Hepatocyte (in vitro differentiated cells): ENCODE data around the gene DCC. TPM values are rescaled to one million over a fixed set of nuclear protein-coding genes. Genes with fewer than 3 reads are reported as not detected.

Experiments used
- DNase-seq: peaks from one replicate; pipeline ENCODE4 v3.0.0-alpha.2; 2016; ENCODE audit warnings: low spot score
- H2AFZ ChIP-seq: fragments of 200-600 bp; sonication (generic); 2 replicates; pipeline ENCODE4 v1.6.0; 2016; ENCODE audit warnings: antibody characterized with exemption, mild to moderate bottlenecking
- H3K27ac ChIP-seq: fragments of 200-600 bp; sonication (generic); 2 replicates; pipeline ENCODE4 v1.5.1; 2016; ENCODE audit warnings: mild to moderate bottlenecking
- H3K27me3 ChIP-seq: fragments of 200-600 bp; sonication (generic); 2 replicates; pipeline ENCODE4 v1.6.1; 2016
- H3K36me3 ChIP-seq: fragments of 200-600 bp; sonication (generic); replicated peaks from 2 replicates; pipeline ENCODE4 v1.5.1; 2016; ENCODE audit warnings: low read depth; ENCODE audit not compliant: insufficient read depth
- H3K4me1 ChIP-seq: fragments of 200-600 bp; sonication (generic); 2 replicates; pipeline ENCODE4 v1.5.1; 2016; ENCODE audit warnings: mild to moderate bottlenecking, moderate library complexity; ENCODE audit not compliant: insufficient read depth
- H3K4me2 ChIP-seq: fragments of 200-600 bp; sonication (generic); 2 replicates; pipeline ENCODE4 v1.6.0; 2016
- H3K4me3 ChIP-seq: fragments of 200-600 bp; sonication (generic); 2 replicates; pipeline ENCODE4 v1.5.1; 2016; ENCODE audit warnings: mild to moderate bottlenecking
- H3K79me2 ChIP-seq: fragments of 200-600 bp; sonication (generic); 2 replicates; pipeline ENCODE4 v1.6.0; 2017; ENCODE audit warnings: mild to moderate bottlenecking
- H3K9me2 ChIP-seq: fragments of 200-600 bp; sonication (generic); replicated peaks from 2 replicates; pipeline ENCODE4 v1.6.0; 2017; ENCODE audit warnings: mild to moderate bottlenecking; ENCODE audit not compliant: insufficient read depth
- H3K9me3 ChIP-seq: fragments of 200-600 bp; sonication (generic); 2 replicates; pipeline ENCODE4 v1.5.1; 2016; ENCODE audit warnings: low read depth, mild to moderate bottlenecking
- H4K20me1 ChIP-seq: fragments of 200-600 bp; sonication (generic); 2 replicates; pipeline ENCODE4 v1.6.0; 2016; ENCODE audit warnings: mild to moderate bottlenecking; ENCODE audit not compliant: insufficient read depth, poor library complexity, severe bottlenecking
- EZH2 ChIP-seq: fragments of 200-600 bp; sonication (generic); IDR thresholded peaks from 2 replicates; pipeline ENCODE4 v1.6.1; 2016; ENCODE audit warnings: antibody characterized with exemption, mild to moderate bottlenecking, borderline replicate concordance
- EZH2phosphoT487 ChIP-seq: fragments of 200-600 bp; sonication (generic); IDR thresholded peaks from one replicate; pipeline ENCODE4 v1.6.1; 2018; ENCODE audit warnings: antibody characterized with exemption, mild to moderate bottlenecking, low read depth, moderate library complexity; ENCODE audit not compliant: unreplicated experiment, severe bottlenecking
- WGBS: methylation state at CpG from one replicate; pipeline ENCODE4 v1.1.6; 2016; ENCODE audit warnings: low lambda C conversion rate; ENCODE audit errors: missing lambda C conversion rate; 5-methylcytosine and 5-hydroxymethylcytosine counted together
- polyA plus RNA-seq: library from polyadenylated mRNA; unstranded; fragments of >200 nt; fragmentation: Nextera tagmentation; extraction: Ambion mirVana; gene quantifications from 2 replicates; pipeline ENCODE4 v1.2.1, GENCODE V29; 2016
- total RNA-seq: library from RNA; depleted of rRNA; stranded (reverse); fragments of >200 nt; gene quantifications from 2 replicates; pipeline ENCODE4 v1.2.3, GENCODE V29; 2014
- TF ChIP-seq, protein P1 (sequence below): fragments of 200-600 bp; sonication (generic); IDR thresholded peaks from 2 replicates; pipeline ENCODE4 v1.5.1; 2016; ENCODE audit warnings: antibody characterized with exemption, mild to moderate bottlenecking; ENCODE audit not compliant: poor library complexity

Gene DCC
- total and polyA plus RNA-seq, 2 experiments from 2014 or later = 1.0 to 3.5 TPM

DNA sequence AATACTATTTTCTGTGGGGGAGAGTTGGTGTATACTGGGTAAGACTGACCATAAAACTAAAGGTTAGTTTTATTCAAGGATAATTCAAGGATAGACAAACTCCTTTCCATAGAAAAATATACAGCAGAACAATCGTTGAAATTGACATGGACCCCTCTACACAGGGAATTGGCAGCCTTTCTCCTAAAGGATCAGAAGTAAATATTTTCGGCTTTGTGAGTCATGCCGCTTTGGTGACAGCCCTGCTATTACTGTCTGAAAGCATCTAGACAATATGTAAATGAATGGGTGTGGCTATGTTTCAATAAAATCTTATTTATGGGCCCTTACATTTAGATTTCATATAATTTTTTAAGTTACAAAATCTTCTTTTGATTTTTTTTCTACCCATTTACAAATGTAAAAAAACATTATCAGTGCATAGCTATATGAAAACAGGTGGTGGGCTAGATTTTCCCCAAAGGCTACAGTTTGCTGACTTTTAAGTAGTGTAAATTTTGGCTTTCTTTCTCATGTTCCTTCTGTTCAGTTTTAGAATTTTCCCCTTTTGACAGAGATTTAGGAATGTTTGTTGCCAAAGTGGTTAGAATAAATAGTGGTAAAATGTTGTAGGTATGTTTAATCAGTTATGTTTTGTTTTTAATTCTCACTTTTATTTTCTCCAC is 270.6 kb downstream of the DCC start:
- 88% methylated on average over 3 of the region's 3 CpGs for WGBS
- Histone ChIP-seq H4K20me1 (no peaks in the 10 kb centered on the region), H3K4me3 (no peak overlapping the region), H3K9me2 (no peaks in the 10 kb centered on the region), H3K9me3 (no peaks in the 10 kb centered on the region), H3K4me1 (no peaks in the 10 kb centered on the region), H3K27me3 (no peaks in the 10 kb centered on the region), H3K36me3 (no peaks in the 10 kb centered on the region), H3K4me2 (no peak overlapping the region), H3K27ac (no peak overlapping the region), H2AFZ (no peak overlapping the region), H3K79me2 (no peaks in the 10 kb centered on the region)
- TF ChIP-seq EZH2 (no peak), EZH2phosphoT487 (no peak)
- TF ChIP-seq, protein P1, sequence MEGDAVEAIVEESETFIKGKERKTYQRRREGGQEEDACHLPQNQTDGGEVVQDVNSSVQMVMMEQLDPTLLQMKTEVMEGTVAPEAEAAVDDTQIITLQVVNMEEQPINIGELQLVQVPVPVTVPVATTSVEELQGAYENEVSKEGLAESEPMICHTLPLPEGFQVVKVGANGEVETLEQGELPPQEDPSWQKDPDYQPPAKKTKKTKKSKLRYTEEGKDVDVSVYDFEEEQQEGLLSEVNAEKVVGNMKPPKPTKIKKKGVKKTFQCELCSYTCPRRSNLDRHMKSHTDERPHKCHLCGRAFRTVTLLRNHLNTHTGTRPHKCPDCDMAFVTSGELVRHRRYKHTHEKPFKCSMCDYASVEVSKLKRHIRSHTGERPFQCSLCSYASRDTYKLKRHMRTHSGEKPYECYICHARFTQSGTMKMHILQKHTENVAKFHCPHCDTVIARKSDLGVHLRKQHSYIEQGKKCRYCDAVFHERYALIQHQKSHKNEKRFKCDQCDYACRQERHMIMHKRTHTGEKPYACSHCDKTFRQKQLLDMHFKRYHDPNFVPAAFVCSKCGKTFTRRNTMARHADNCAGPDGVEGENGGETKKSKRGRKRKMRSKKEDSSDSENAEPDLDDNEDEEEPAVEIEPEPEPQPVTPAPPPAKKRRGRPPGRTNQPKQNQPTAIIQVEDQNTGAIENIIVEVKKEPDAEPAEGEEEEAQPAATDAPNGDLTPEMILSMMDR = no peak
- no peak for DNase-seq

DNA sequence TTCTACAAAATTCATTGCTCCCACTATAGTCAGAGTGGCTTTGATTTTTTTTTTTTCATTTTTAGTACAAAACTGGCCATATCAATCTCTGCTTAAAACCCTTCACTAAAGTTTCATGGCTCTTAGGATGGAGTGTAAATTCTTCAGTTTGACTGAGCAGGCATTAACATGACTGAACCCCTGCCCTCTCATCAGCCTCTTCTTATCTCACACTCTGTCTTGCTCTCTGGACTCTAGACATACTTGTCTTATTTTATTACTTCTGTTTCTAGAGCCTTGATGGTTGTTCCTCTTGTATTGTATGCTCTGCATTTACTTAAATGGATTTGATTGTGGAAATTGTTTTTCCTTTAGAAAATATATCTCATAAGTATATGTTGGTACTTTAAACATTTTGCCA is 272.4 kb downstream of the DCC start:
- Histone ChIP-seq H3K4me2 (no peak overlapping the region), H4K20me1 (no peaks in the 10 kb centered on the region), H3K36me3 (no peaks in the 10 kb centered on the region), H3K27ac (no peak overlapping the region), H3K27me3 (no peaks in the 10 kb centered on the region), H3K4me3 (no peak overlapping the region), H3K9me2 (no peaks in the 10 kb centered on the region), H3K79me2 (no peaks in the 10 kb centered on the region), H2AFZ (no peak overlapping the region), H3K9me3 (no peaks in the 10 kb centered on the region), H3K4me1 (no peaks in the 10 kb centered on the region)
- no peak for TF ChIP-seq EZH2phosphoT487
- no peak for TF ChIP-seq EZH2
- TF ChIP-seq, protein P1 = no peak
- DNase-seq = peak; percentile 18

DNA sequence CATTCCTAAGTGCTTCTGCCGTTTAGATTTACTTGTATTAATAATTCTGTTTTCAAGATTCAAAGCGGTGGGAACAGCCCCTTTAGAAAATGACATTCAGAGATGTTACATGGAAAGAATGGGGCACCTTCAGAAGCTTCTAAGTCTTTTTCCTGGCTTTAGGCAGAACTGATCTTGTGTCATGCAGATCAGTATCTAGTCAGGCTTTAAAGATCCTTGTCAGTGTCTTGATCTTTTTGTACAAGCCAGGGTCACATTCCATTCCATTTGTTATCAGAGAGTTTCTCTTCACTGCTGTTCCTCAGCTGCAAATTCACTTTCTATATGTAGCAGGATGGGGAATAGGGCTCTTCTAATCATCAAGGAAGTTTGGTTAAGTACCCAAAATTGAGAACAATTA is 275.3 kb downstream of the DCC start:
- Histone ChIP-seq H3K4me2 (no peak overlapping the region), H3K4me3 (no peak overlapping the region), H3K36me3 (no peaks in the 10 kb centered on the region), H3K9me3 (no peaks in the 10 kb centered on the region), H3K9me2 (no peaks in the 10 kb centered on the region), H3K79me2 (no peaks in the 10 kb centered on the region), H3K27ac (no peak overlapping the region), H3K27me3 (no peaks in the 10 kb centered on the region), H3K4me1 (no peaks in the 10 kb centered on the region), H4K20me1 (no peaks in the 10 kb centered on the region), H2AFZ (no peak overlapping the region)
- TF ChIP-seq, protein P1 = no peak
- TF ChIP-seq EZH2phosphoT487 (no peak), EZH2 (no peak)
- no peak for DNase-seq
- 44% methylated on average over 2 of the region's 2 CpGs for WGBS
